Spleen (tissue), 11 donors: Measurements from ENCODE around the gene HDAC9. TPM values are rescaled to one million over a fixed set of nuclear protein-coding genes. Genes with fewer than 3 reads are reported as not detected.

ENCODE experiments used
- DNase-seq: peaks from one replicate; pipeline ENCODE4 v3.0.0-alpha.2; 2020
- H3K27ac ChIP-seq, 8 donors: fragments of 200-600 bp; sonication (generic) in 7 of 8; 1 replicate in 4 of 8; 2 replicates in 4 of 8; pipeline versions ENCODE4 v1.5.0 to v1.8.0; 2016 to 2021; ENCODE audit warnings: inconsistent platforms in 4 of 8, mild to moderate bottlenecking in 4 of 8, moderate library complexity in 1 of 8
- H3K27me3 ChIP-seq, 7 donors: fragments of 200-600 bp; sonication (generic) in 6 of 7; replicated peaks in 1 of 7; 1 replicate in 4 of 7; 2 replicates in 3 of 7; pipeline versions ENCODE4 v1.5.0 to v1.8.0; 2016 to 2021; ENCODE audit warnings: inconsistent platforms in 3 of 7, mild to moderate bottlenecking in 1 of 7
- H3K36me3 ChIP-seq, 6 donors: fragments of 200-600 bp; sonication (generic) in 5 of 6; 1 replicate in 4 of 6; 2 replicates in 2 of 6; pipeline versions ENCODE4 v1.5.0 to v1.8.0; 2016 to 2021; ENCODE audit warnings: inconsistent platforms in 2 of 6
- H3K4me1 ChIP-seq, 6 donors: fragments of 200-600 bp; sonication (generic) in 5 of 6; 1 replicate in 3 of 6; 2 replicates in 3 of 6; pipeline versions ENCODE4 v1.5.0 to v1.8.0; 2016 to 2021; ENCODE audit warnings: inconsistent platforms in 3 of 6
- H3K4me3 ChIP-seq, 8 donors: fragments of 200-600 bp; sonication (generic) in 7 of 8; 1 replicate in 4 of 8; 2 replicates in 4 of 8; pipeline versions ENCODE4 v1.5.0 to v1.8.0; 2016 to 2021; ENCODE audit warnings: inconsistent platforms in 4 of 8, mild to moderate bottlenecking in 4 of 8, moderate library complexity in 2 of 8
- H3K9me3 ChIP-seq, 8 donors: fragments of 200-600 bp; sonication (generic) in 7 of 8; 1 replicate in 4 of 8; 2 replicates in 4 of 8; pipeline versions ENCODE4 v1.5.0 to v1.8.0; 2016 to 2021; ENCODE audit warnings: inconsistent platforms in 4 of 8
- CTCF ChIP-seq, 11 experiments: fragments of 200-600 bp in 7 of 11; fragments of 450-650 bp in 4 of 11; sonication (generic) in 4 of 11; IDR thresholded peaks in 8 of 11; conservative IDR thresholded peaks in 3 of 11; 1 replicate in 7 of 11; 2 replicates in 4 of 11; pipeline versions ENCODE4 v1.4.0 to v1.8.0; 2016 to 2021; ENCODE audit warnings: antibody characterized with exemption in 11 of 11, inconsistent platforms in 4 of 11, mild to moderate bottlenecking in 1 of 11
- POLR2A ChIP-seq, 3 donors: fragments of 450-650 bp; IDR thresholded peaks; one replicate each; pipeline ENCODE4 v1.5.1; 2017; ENCODE audit warnings: antibody characterized with exemption in 3 of 3, mild to moderate bottlenecking in 1 of 3
- POLR2AphosphoS5 ChIP-seq, 3 donors: sonication (generic); formaldehyde crosslinking; IDR thresholded peaks; one replicate each; pipeline ENCODE4 v1.5.1; 2017; ENCODE audit warnings: antibody characterized with exemption in 3 of 3
- WGBS, 5 donors: extraction: QIAGEN DNeasy Blood & Tissue Kit in 3 of 5; methylation state at CpG; one replicate each; pipeline versions ENCODE4 v1.1.5 to v1.1.7; 2013 to 2018; 5-methylcytosine and 5-hydroxymethylcytosine counted together
- intact Hi-C: fragments of 100-400 bp; cut with DNase I; formaldehyde crosslinking; loops from one replicate; pipeline ENCODE4 v1.15.0; 2023; ENCODE audit warnings: low total_unique reads
- polyA plus RNA-seq, 3 donors: library from polyadenylated mRNA; stranded (reverse); fragments of 200-250 nt; gene quantifications; one replicate each; pipeline ENCODE4 v1.2.1, GENCODE V29; 2013
- total RNA-seq, 7 donors: library from RNA; depleted of rRNA in 3 of 7; stranded (reverse); fragments of >200 nt in 3 of 7; fragmentation: NEBNext Ultra II Directional in 4 of 7; extraction: Animal tissue kit (Norgen Biotek cat#: 25700) in 4 of 7; gene quantifications; one replicate each; pipeline versions ENCODE4 v1.1.0 to v1.2.1, GENCODE V29; 2016 to 2021
- donor health status: healthy with polysubstance abuse.
- donor health status: DM: no; HTN: no; CAD: no; lungs with moderate emphysema.
- donor health status: DM: no; HTN: no; CAD: no.
- donor health status: Bipolar disorder and iron deficiency.
- donor health status: healthy.
- donor health status: DM: no; HTN: no; CAD: no.
- donor health status: DM: yes; HTN: yes; CAD: no.

The HDAC9 gene
- total and polyA plus RNA-seq, 10 donors: 15.9 to 100 (median 66.1) TPM

- no peak overlapping the region for H3K27ac ChIP-seq
- TF ChIP-seq POLR2AphosphoS5 (IDR thresholded peaks at IDR 0.05) (no peak), CTCF (IDR thresholded peaks at IDR 0.05 in 8 of 11, conservative IDR thresholded peaks at IDR 0.05 in 3 of 11) (no peak), POLR2A (IDR thresholded peaks at IDR 0.05) (no peak)
- DNase-seq: no peak
- 73 to 94% (median 83%) methylated on average over 1 of the region's 1 CpG for WGBS, 5 donors
- H3K27me3 ChIP-seq: no peaks in the 10 kb centered on the region
- H3K4me1 ChIP-seq: no peaks in the 10 kb centered on the region
- no peaks in the 10 kb centered on the region for H3K9me3 ChIP-seq
- H3K4me3 ChIP-seq: no peak overlapping the region
- intact Hi-C loops: no loop called here
- no peaks in the 10 kb centered on the region for H3K36me3 ChIP-seq
Measured at GRCh38 chr7:18772567-18772965, 277.0 kb downstream of the HDAC9 start.

GRCh38 chr7:18777314-18777713 is 281.8 kb downstream of the HDAC9 start:
- TF ChIP-seq POLR2AphosphoS5 (IDR thresholded peaks at IDR 0.05) (no peak), CTCF (IDR thresholded peaks at IDR 0.05 in 8 of 11, conservative IDR thresholded peaks at IDR 0.05 in 3 of 11) (no peak), POLR2A (IDR thresholded peaks at IDR 0.05) (no peak)
- H3K27me3 ChIP-seq: no peaks in the 10 kb centered on the region
- no peak for DNase-seq
- no peaks in the 10 kb centered on the region for H3K4me1 ChIP-seq
- H3K4me3 ChIP-seq: no peak overlapping the region
- intact Hi-C loops: no loop called here
- 89 to 97% (median 90%) methylated on average over 2 of the region's 2 CpGs for WGBS, 5 donors
- H3K9me3 ChIP-seq: no peaks in the 10 kb centered on the region
- H3K36me3 ChIP-seq: no peaks in the 10 kb centered on the region
- H3K27ac ChIP-seq: no peak overlapping the region

- Histone ChIP-seq H3K9me3 (no peaks in the 10 kb centered on the region), H3K4me1 (no peaks in the 10 kb centered on the region)
Measured at GRCh38 chr7:18778594-18778993, 283.0 kb downstream of the HDAC9 start.

GRCh38 chr7:18780266-18780665 is 284.7 kb downstream of the HDAC9 start:
- intact Hi-C loops: no loop called here
- Histone ChIP-seq H3K4me3 (no peak overlapping the region), H3K9me3 (no peaks in the 10 kb centered on the region), H3K4me1 (no peaks in the 10 kb centered on the region), H3K36me3 (no peaks in the 10 kb centered on the region), H3K27ac (no peak overlapping the region), H3K27me3 (no peaks in the 10 kb centered on the region)
- TF ChIP-seq POLR2AphosphoS5 (IDR thresholded peaks at IDR 0.05): no peak
- TF ChIP-seq CTCF (IDR thresholded peaks at IDR 0.05 in 8 of 11, conservative IDR thresholded peaks at IDR 0.05 in 3 of 11): no peak
- TF ChIP-seq POLR2A (IDR thresholded peaks at IDR 0.05): no peak
- DNase-seq: no peak

More at GRCh38 chr7:18778594-18778993, 283.0 kb downstream of the HDAC9 start:
- no peaks in the 10 kb centered on the region for H3K27me3 ChIP-seq
- TF ChIP-seq POLR2A (IDR thresholded peaks at IDR 0.05): no peak
- TF ChIP-seq CTCF (IDR thresholded peaks at IDR 0.05 in 8 of 11, conservative IDR thresholded peaks at IDR 0.05 in 3 of 11): no peak
- no peak overlapping the region for H3K4me3 ChIP-seq
- H3K36me3 ChIP-seq: no peaks in the 10 kb centered on the region
- 60 to 89% (median 77%) methylated on average over 3 of the region's 3 CpGs for WGBS, 5 donors
- intact Hi-C loops: no loop called here
- H3K27ac ChIP-seq: no peak overlapping the region
- DNase-seq: no peak
